ENCODE results near the gene RRAGD. TPM values are rescaled to one million over a fixed set of nuclear protein-coding genes. Genes with fewer than 3 reads are reported as not detected.

The RRAGD gene
- total RNA-seq, 1 experiment from 2014 or later = 27.8 TPM

- no TSS peak for BruUV-seq (replicated peaks)
- no peaks in the 10 kb centered on the region for H3K27me3 ChIP-seq (ENCODE audit: control insufficient read depth, insufficient read depth, low read length)
- ChIA-PET CTCF (interaction anchor here (1.2 kb wide), 1 partner anchor 14 kb away, joined by 4 read pairs; no protein-coding TSS in a partner anchor), POLR2A (no interaction called here)
- H3K27ac ChIP-seq (ENCODE audit: low read length) = no peak overlapping the region
- TF ChIP-seq SIN3A (IDR thresholded peaks at IDR 0.05; ENCODE audit: borderline replicate concordance, insufficient read depth, low read depth, low read length) (no peak), POLR2AphosphoS5 (IDR thresholded peaks at IDR 0.05; ENCODE audit: low read depth, low read length) (no peak), CTCF (IDR thresholded peaks at IDR 0.05) (no peak), TCF7L2 (IDR thresholded peaks at IDR 0.05; ENCODE audit: low read depth, low read length) (no peak)
- TF ChIP-seq, protein P1, sequence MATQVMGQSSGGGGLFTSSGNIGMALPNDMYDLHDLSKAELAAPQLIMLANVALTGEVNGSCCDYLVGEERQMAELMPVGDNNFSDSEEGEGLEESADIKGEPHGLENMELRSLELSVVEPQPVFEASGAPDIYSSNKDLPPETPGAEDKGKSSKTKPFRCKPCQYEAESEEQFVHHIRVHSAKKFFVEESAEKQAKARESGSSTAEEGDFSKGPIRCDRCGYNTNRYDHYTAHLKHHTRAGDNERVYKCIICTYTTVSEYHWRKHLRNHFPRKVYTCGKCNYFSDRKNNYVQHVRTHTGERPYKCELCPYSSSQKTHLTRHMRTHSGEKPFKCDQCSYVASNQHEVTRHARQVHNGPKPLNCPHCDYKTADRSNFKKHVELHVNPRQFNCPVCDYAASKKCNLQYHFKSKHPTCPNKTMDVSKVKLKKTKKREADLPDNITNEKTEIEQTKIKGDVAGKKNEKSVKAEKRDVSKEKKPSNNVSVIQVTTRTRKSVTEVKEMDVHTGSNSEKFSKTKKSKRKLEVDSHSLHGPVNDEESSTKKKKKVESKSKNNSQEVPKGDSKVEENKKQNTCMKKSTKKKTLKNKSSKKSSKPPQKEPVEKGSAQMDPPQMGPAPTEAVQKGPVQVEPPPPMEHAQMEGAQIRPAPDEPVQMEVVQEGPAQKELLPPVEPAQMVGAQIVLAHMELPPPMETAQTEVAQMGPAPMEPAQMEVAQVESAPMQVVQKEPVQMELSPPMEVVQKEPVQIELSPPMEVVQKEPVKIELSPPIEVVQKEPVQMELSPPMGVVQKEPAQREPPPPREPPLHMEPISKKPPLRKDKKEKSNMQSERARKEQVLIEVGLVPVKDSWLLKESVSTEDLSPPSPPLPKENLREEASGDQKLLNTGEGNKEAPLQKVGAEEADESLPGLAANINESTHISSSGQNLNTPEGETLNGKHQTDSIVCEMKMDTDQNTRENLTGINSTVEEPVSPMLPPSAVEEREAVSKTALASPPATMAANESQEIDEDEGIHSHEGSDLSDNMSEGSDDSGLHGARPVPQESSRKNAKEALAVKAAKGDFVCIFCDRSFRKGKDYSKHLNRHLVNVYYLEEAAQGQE (IDR thresholded peaks at IDR 0.05; ENCODE audit: insufficient read depth in 1 of 2, low read depth in 2 of 2, low read length in 1 of 2) = no peak
- ATAC-seq (no peak), DNase-seq (ENCODE audit: low read depth, low spot score) (no peak)
- intact Hi-C loops (cut with micrococcal nuclease; ENCODE audit: unreplicated experiment) (no loop called here), in situ Hi-C loops (cut with HindIII; ENCODE audit: low pct_unique_long_range_greater_than_20kb, low sequenced_read_pairs) (no loop called here)
- H3K4me1 ChIP-seq (ENCODE audit: control insufficient read depth, insufficient read depth, low read length) = no peaks in the 10 kb centered on the region
- no peaks in the 10 kb centered on the region for H3K9me3 ChIP-seq (ENCODE audit: control insufficient read depth, insufficient read depth, low read depth, low read length)
- no peaks in the 10 kb centered on the region for H3K36me3 ChIP-seq (ENCODE audit: control insufficient read depth, insufficient read depth, low read length)
- H3K4me3 ChIP-seq (ENCODE audit: low read depth in 2 of 2, low read length in 2 of 2) = no peak overlapping the region
Observed at GRCh38 chr6:89385846-89386245, 26.2 kb downstream of the RRAGD start.

DNA sequence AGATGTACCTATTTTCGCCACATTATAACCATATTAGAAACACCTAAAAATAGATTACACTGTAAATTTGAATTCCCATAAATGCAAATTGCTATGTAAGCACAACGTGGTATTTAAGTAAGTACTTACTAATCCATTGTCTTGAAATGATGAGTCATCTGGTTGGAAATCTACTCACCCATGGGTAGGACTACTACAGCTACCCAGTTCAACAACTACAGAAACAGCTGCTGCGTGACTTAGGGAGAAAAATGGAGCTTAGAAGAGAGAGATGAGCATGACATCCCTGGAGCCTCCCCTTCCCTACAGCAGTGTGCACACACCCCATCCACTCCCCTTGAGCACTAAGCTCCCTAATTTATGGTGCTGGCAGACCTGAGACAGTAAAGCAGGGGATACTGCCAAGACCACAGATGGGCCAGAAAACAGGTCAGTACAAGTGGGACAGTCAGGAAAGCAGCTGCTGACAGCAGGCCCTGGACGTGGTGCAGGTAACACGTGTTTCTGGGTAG lies 26.9 kb downstream of the RRAGD start:
- no peaks in the 10 kb centered on the region for H3K27me3 ChIP-seq (ENCODE audit: control insufficient read depth, insufficient read depth, low read length)
- no TSS peak for BruUV-seq (replicated peaks)
- ChIA-PET POLR2A (no interaction called here), CTCF (interaction anchor here (1.2 kb wide), 1 partner anchor 13 kb away, joined by 4 read pairs; no protein-coding TSS in a partner anchor)
- H3K4me1 ChIP-seq (ENCODE audit: control insufficient read depth, insufficient read depth, low read length) = no peaks in the 10 kb centered on the region
- no peak overlapping the region for H3K27ac ChIP-seq (ENCODE audit: low read length)
- intact Hi-C loops (cut with micrococcal nuclease; ENCODE audit: unreplicated experiment) = no loop called here
- in situ Hi-C loops (cut with HindIII; ENCODE audit: low pct_unique_long_range_greater_than_20kb, low sequenced_read_pairs) = no loop called here
- H3K4me3 ChIP-seq (ENCODE audit: low read depth in 2 of 2, low read length in 2 of 2) = no peak overlapping the region
- no peaks in the 10 kb centered on the region for H3K9me3 ChIP-seq (ENCODE audit: control insufficient read depth, insufficient read depth, low read depth, low read length)
- no peak for TF ChIP-seq POLR2AphosphoS5 (IDR thresholded peaks at IDR 0.05; ENCODE audit: low read depth, low read length)
- TF ChIP-seq TCF7L2 (IDR thresholded peaks at IDR 0.05; ENCODE audit: low read depth, low read length) = no peak
- no peak for TF ChIP-seq SIN3A (IDR thresholded peaks at IDR 0.05; ENCODE audit: borderline replicate concordance, insufficient read depth, low read depth, low read length)
- TF ChIP-seq, protein P1 (IDR thresholded peaks at IDR 0.05; ENCODE audit: insufficient read depth in 1 of 2, low read depth in 2 of 2, low read length in 1 of 2) = no peak
- TF ChIP-seq CTCF (IDR thresholded peaks at IDR 0.05) = no peak
- ATAC-seq (no peak), DNase-seq (ENCODE audit: low read depth, low spot score) (no peak)
- H3K36me3 ChIP-seq (ENCODE audit: control insufficient read depth, insufficient read depth, low read length) = no peaks in the 10 kb centered on the region

Measured in Panc1 (cell line).